HG02610 (cell line): Measurements from ENCODE around the gene SCML2.
"Not testable (repeated sequence)": the region's sequence is repeated elsewhere in the genome, so short reads cannot be mapped to it uniquely, and the experiment has no call there.

Experiments used
- ATAC-seq: cut with Tn5 transposase; IDR thresholded peaks from one replicate; pipeline ENCODE4 v1.9.1; 2021; ENCODE audit warnings: mild to moderate bottlenecking, moderate library complexity; ENCODE audit not compliant: unreplicated experiment

Gene SCML2

DNA sequence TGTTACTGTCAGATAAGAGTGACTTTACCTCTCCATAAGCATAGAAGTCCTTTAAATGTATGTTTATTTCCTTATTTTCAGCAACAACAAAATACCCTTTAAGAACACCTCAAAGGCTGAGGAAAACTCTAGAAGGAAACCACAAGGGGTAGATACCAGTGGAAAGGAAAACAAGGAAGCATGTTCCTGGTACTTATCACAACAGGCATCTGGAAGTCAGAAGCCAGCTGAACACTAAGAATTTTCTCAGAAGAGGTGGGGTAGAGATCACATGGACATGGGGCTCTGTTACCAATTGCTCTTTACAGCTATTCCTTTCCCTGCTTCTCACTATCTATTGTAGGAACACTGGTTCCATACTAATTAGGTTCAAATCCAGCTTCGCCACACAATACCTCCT lies 82.3 kb downstream of the SCML2 start:
- no peak for ATAC-seq

DNA sequence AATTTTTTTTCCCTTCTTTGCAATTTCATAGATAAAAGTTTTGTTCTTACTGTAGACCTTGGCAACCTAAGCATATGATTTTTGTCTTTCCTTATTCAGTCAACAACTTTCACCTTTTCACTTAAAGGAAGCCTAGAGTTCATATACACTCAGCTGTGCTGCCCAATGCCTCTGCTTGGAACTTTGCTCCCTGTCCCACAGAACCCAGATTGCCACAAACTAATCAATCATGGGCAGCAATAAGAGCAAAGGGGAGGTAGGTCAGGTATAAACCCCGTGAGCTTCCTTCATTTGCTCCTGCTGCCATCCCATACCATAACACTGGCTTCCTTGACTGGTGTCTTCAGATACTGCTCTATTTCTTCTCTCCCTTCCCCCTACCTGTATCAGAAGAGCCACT lies 82.8 kb downstream of the SCML2 start:
- ATAC-seq, result no peak

DNA sequence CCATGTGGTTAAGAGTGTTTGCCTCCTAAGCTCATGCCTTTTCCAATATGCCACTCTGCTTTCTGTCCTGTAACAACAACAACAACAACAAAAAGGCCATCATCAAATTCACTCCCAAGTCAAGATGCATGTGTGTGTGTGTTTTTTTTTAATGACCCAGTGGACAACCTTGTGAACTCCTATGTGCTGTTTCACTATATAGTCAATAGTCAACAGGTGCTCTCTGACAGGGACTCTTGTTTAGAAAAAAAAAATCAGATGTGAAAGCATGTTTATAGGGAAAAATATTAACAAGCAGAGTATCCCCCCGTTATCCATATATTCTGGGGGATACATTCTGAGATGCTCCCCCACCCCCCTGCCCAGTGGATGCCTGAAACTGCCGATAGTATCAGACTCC lies 83.2 kb downstream of the SCML2 start:
- ATAC-seq, result no peak

DNA sequence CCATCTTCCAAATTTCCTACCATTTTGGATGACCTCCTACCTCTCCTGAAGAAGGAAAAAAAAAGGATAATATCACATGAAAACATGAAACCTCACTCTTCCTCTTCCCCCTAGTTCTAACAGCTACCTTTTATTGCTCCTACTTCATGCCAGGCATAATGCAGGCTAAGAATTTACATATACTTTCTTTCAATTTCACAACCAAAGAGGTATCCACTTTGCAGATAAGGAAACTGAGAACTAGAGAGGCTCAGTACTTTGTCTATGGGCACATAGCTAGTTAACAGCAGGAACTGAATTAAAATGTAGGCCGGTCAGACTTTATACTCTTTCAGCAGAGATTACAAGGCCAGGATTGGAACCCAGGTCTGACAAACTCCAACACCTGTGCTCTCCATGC lies 99.4 kb downstream of the SCML2 start:
- ATAC-seq, result no peak

DNA sequence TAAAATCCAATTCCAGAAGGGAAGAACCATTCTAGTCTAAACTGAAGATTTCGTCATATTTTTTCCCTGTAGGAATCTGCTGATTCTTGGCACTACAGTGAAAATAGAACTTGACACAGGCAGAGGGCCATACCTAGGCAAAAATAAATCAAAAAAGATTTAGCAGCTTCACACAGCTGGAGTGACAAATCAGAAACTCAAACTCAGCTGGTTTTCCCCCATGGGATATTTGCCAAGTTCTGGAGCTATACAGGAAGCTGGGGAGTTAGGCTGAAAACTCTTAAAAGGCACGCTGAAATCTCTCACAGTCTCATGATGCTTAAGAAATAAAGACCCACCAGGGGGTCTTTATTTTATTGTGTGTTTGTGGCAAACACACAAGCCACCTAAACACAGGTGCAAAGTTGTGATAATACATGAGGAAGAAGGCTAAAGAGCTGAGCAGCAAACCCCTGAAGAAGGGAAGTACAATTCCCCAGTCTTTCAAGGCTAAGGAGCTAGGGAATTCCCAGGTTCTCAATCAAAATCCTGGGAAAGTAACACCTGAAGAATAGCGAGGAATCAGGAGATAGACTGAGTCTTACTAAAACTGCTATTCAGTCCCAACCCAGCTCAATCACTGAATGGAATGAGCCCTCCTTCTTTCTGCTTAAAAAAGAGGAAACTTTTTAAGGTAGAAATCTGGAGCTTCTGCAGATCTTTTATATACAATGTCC lies 101.7 kb downstream of the SCML2 start:
- no peak for ATAC-seq

DNA sequence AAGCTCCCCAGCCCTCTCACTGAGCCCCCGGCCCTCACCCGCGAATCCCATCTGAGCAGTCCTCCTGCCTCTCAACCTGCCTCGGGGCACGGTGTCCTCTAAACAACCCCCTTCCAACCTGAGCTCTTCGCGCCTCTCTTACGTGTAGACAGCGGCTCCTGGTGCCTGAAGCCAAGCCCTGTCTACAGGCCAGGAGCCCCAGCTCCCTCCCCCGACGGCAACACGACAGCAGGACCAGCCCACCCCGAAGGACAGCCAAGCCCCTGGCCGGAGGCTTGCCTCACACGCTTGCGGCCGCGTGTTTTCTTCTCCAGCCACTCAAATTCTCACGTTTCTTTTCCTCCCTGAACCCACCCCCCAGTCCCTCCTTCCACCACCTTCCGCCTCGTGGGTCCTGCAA lies 124.8 kb downstream of the SCML2 start:
- ATAC-seq, result not testable (repeated sequence)

DNA sequence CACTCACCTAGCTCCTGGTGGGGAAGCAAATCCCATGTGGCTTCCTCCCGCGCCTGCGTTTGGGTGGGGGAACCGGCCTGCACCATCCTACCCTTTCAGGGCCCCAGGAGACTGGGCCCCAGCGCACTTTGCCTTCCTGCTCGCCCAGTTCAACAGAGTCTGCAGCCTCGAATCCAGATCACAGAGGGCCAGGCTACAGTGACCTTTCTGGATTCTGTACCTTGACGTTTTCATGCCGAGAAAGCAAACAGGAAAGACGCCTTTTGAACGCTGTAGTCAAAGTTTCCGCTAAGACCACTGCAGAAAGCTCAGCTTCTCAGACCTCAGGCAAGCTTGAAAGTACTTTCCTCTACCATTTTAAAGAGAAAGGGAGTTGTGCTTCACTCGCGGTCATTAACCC lies 126.4 kb downstream of the SCML2 start:
- no peak for ATAC-seq

DNA sequence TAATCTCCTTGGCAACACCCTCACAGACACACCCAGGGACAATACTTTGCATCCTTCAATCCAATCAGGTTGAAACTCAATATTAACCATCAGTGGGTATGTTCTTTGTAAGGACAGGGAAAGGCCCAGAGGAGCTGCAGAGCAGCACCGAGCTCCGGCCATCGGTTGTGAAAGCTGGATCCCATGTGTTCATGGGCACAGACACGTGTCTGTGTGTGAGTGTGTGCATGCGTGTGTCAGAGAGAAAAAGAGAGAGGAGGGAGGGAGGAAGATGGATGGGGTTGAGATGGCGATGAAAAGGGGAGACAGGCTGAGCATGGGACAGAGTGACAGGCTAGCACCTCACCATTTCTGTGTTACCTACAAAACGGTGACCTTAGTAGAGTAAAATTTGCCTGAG lies 127.0 kb downstream of the SCML2 start:
- ATAC-seq, result no peak

DNA sequence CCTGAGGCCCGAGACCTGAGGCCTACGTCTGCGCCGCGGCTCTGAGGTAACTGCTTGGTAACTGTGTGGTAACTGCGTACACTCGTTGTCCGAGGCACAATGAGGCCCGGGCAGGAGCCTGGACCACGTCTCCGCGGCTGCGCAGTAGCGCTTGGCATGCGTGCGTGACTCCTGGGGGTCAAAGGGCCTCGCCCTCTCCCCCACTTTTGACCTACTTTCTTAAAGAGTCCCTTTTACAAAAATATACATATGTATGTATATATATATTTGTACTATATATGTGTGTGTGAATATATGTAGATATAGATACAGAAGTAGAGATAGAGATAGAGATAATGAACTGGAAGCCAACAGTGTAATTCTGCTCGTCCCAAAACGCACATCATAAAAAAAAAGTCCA lies 133.7 kb downstream of the SCML2 start, which contains the start of gene BEND2:
Gene BEND2 (minus strand): TSS at position 101 of the 400 bp plus-strand sequence. CDS start 136 bp downstream, outside the sequence.
- no peak for ATAC-seq

DNA sequence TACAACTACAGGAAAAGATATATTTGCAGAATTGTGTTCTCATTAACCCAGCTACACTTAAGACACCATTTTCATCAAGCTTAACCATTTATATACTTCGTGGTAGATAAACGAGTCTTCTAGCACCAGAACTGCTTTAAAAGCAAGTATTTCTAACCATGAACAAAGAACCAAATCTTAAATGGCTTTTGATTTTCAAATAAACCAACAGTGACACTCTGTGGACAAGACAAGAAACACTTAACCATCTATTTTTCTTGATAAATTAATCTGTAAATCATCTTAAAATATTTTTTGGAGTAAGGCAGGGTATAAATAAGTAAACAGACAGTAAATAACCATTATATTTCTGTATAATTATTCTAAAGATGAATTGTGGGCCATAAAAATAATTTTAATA lies 144.0 kb downstream of the SCML2 start:
- ATAC-seq, result no peak

DNA sequence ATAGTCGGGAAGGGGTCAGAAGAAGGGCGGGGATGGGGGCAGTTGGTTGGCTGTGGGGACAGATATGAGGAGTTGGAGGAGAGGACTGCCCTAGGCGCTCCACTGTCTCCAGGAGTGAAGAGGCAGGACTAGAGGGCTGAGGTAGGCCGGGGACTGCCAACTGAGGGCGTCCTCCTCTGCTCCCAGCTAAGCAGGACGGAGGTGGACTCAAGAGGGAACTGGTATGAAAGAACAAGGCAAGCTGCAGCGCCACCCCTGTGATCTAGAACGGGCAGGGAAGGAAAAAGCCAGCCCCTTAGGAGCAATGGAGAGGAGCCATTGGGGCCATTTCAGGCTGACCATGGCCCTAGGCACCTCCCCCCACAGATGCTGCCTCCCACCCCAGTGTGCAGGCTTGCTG lies 147.8 kb downstream of the SCML2 start:
- ATAC-seq, result no peak

DNA sequence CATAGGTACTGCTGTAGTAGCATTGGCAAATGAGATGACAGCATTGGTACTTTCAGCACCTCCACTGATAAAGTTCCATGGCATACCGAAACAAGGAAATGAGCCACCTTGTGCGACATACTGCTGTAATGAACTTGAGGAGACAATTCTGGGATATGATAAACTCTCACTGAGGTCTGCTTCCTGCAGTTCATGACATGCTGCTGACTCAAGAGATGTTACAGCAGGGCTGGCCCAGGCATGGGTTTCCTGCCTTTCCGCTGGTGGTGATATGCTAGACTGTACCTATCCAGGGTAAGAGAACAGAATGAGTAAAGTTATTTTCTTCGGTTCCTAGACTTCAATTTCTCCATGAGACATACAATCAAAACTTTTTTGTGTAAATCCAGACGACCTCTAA lies 150.9 kb downstream of the SCML2 start:
- no peak for ATAC-seq

DNA sequence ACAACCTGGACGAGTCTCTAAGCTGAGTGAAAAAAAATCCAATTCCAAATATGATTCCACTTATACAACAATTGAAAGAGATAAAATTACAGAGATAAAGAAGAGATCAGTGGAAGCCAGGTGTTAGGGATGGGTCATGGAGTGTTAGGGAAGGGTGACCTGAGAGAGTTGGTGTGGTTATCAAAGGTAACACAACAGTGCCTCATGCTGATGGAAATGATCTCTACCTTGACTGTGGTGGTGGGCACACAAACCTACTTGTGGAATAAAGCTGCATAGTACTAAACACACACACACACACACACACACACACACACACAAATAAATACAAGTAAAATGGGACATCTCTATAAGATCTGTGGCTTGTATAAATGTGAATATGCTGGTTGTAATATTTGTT lies 159.8 kb downstream of the SCML2 start:
- no peak for ATAC-seq
